DOHH2 (cell line): Measurements from ENCODE around the gene HSPE1.

Experiments used
- CTCF ChIP-seq: fragments of 200-600 bp; sonication (generic); IDR thresholded peaks from one replicate; pipeline ENCODE4 v1.5.1; 2014; ENCODE audit warnings: antibody characterized with exemption, mild to moderate bottlenecking, low read depth, low read length; ENCODE audit not compliant: poor library complexity, severe bottlenecking
- EZH2phosphoT487 ChIP-seq: fragments of 200-600 bp; sonication (generic); IDR thresholded peaks from 2 replicates; pipeline ENCODE4 v1.6.1; 2017; ENCODE audit warnings: borderline replicate concordance, mild to moderate bottlenecking, antibody characterized with exemption, low read length, moderate library complexity, mixed read lengths

DNA sequence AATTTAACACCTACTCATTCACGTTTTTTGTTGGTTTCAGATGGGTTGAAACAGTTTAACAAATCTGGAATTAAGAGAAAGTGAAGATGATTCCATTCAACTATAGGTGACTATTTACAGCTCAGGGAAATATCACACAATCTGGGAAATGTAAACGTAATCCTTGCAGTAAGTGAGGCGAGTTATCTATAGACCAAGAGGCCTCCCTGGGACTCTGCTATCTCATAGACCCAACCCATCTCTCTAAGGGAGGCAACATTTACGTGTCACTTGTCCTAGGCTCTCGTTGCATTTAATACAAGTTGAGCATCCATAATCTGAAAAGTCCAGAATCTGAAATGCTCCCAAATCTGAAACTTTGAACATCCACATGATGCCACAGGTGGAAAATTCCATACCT lies 13.7 kb downstream of the HSPE1 start:
- TF ChIP-seq EZH2phosphoT487, result no peak
- TF ChIP-seq CTCF, result no peak
